Mucosa of descending colon (tissue), 3 donors: ENCODE results near the gene CNTRL. TPM values are rescaled to one million over a fixed set of nuclear protein-coding genes. Genes with fewer than 3 reads are reported as not detected.

Experiments
- ATAC-seq: fragments of 200-7000 bp; cut with Tn5 transposase; one replicate; pipeline ENCODE4 v1.9.1; 2020; ENCODE audit warnings: mild to moderate bottlenecking, moderate library complexity
- DNase-seq, 3 donors: peaks; one replicate each; pipeline ENCODE4 v3.0.0-alpha.2; 2020
- H3K36me3 ChIP-seq: fragments of 200-600 bp; one replicate; pipeline ENCODE4 v1.8.0; 2021; ENCODE audit warnings: low read depth, mild to moderate bottlenecking
- H3K4me1 ChIP-seq: fragments of 200-600 bp; one replicate; pipeline ENCODE4 v1.8.0; 2021; ENCODE audit warnings: low read depth, mild to moderate bottlenecking
- H3K4me3 ChIP-seq: fragments of 200-600 bp; one replicate; pipeline ENCODE4 v1.8.0; 2021; ENCODE audit warnings: mild to moderate bottlenecking
- H3K9me3 ChIP-seq: fragments of 200-600 bp; one replicate; pipeline ENCODE4 v1.8.0; 2021; ENCODE audit warnings: mild to moderate bottlenecking
- intact Hi-C, 2 donors: fragments of 100-400 bp; cut with DNase I in 1 of 2; cut with micrococcal nuclease in 1 of 2; formaldehyde crosslinking; loops; one replicate each; pipeline versions ENCODE4 v1.11.0 to v1.11.1; 2022; cut with DNase I, micrococcal nuclease
- total RNA-seq, 3 donors: library from RNA; stranded (reverse); fragmentation: NEBNext Ultra II Directional in 2 of 3; extraction: Animal tissue kit (Norgen Biotek cat#: 25700) in 2 of 3; gene quantifications; one replicate each; pipeline versions ENCODE4 v1.2.1 to v1.2.4, GENCODE V29; 2021 to 2023
- TF ChIP-seq, protein P1 (sequence below): fragments of 200-600 bp; IDR thresholded peaks from one replicate; pipeline ENCODE4 v1.8.0; 2022; ENCODE audit warnings: antibody characterized with exemption, mild to moderate bottlenecking
- donor health status: DM: no; HTN: no; CAD: no; lungs with moderate emphysema.
- donor health status: DM: no; HTN: no; CAD: no.
- donor health status: DM: no; HTN: yes; CAD: no.

CNTRL gene
- total RNA-seq, 3 donors from 2014 or later: 9.6 to 12.4 (median 9.7) TPM

DNA sequence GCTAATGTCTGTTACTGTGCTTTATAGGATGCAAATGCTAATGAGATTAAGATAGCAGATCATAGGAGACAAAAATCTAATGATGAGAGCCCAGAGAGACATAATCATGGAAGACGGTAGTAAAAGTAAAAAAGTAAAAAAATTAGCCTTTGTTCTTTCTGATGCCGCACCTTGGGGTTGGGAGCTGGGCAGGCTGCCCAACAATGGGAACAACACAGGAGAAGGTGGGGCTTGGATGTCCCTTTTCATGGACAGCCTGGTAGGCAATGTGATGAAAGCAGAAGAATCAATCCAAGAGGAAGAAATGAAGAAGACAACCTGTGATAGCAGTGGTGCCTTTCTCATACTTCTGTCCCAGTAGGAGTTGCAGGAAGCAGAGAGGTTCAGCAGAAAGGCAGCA, 69.7 kb downstream of the CNTRL start:
- Histone ChIP-seq H3K9me3 (no peaks in the 10 kb centered on the region), H3K4me3 (no peak overlapping the region), H3K4me1 (no peaks in the 10 kb centered on the region), H3K36me3 (no peaks in the 10 kb centered on the region)
- TF ChIP-seq, protein P1, sequence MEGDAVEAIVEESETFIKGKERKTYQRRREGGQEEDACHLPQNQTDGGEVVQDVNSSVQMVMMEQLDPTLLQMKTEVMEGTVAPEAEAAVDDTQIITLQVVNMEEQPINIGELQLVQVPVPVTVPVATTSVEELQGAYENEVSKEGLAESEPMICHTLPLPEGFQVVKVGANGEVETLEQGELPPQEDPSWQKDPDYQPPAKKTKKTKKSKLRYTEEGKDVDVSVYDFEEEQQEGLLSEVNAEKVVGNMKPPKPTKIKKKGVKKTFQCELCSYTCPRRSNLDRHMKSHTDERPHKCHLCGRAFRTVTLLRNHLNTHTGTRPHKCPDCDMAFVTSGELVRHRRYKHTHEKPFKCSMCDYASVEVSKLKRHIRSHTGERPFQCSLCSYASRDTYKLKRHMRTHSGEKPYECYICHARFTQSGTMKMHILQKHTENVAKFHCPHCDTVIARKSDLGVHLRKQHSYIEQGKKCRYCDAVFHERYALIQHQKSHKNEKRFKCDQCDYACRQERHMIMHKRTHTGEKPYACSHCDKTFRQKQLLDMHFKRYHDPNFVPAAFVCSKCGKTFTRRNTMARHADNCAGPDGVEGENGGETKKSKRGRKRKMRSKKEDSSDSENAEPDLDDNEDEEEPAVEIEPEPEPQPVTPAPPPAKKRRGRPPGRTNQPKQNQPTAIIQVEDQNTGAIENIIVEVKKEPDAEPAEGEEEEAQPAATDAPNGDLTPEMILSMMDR: no peak
- intact Hi-C loops: no loop called here
- peak; percentile 45 for ATAC-seq
- DNase-seq: peak in 2 of 3 donors; percentile 49 to 51

DNA sequence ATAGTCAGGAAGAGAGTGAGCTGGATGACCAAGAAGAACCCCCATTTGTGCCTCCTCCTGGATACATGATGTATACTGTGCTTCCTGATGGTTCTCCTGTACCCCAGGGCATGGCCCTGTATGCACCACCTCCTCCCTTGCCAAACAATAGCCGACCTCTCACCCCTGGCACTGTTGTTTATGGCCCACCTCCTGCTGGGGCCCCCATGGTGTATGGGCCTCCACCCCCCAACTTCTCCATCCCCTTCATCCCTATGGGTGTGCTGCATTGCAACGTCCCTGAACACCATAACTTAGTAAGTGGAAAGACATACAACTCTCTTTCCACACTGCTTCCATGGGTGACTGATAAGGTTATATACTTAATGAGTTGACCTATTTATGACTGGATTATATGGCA, 75.4 kb downstream of the CNTRL start:
- no peaks in the 10 kb centered on the region for H3K36me3 ChIP-seq
- TF ChIP-seq, protein P1: no peak
- intact Hi-C loops: no loop called here

DNA sequence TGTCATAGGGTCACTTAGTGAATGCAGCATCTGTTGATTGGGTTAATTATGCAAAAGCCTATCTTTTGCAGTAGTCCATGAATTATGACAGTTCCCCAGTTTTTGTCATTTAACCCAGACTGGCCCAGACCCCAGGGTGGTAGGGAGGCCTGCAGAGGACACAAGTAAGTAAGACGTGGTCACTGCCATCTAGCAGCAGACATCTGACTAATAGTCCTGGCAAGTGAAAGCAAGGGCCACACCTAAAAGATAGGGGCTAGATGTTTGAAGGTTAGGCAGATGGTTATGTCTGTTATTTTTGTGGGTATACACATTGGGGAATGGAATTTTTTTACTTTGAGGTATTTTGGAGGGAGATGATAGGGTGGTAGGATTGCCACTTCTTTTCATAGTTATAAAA, 78.9 kb downstream of the CNTRL start:
- intact Hi-C loops: no loop called here
- DNase-seq (no peak), ATAC-seq (no peak)
- H3K36me3 ChIP-seq: no peaks in the 10 kb centered on the region
- H3K4me1 ChIP-seq: no peaks in the 10 kb centered on the region
- TF ChIP-seq, protein P1: no peak
- no peak overlapping the region for H3K4me3 ChIP-seq
- no peaks in the 10 kb centered on the region for H3K9me3 ChIP-seq

More for the DNA sequence above, 75.4 kb downstream of the CNTRL start:
- ATAC-seq: no peak
- H3K4me1 ChIP-seq: no peaks in the 10 kb centered on the region
- DNase-seq: no peak
- H3K9me3 ChIP-seq: no peaks in the 10 kb centered on the region
- H3K4me3 ChIP-seq: no peak overlapping the region

DNA sequence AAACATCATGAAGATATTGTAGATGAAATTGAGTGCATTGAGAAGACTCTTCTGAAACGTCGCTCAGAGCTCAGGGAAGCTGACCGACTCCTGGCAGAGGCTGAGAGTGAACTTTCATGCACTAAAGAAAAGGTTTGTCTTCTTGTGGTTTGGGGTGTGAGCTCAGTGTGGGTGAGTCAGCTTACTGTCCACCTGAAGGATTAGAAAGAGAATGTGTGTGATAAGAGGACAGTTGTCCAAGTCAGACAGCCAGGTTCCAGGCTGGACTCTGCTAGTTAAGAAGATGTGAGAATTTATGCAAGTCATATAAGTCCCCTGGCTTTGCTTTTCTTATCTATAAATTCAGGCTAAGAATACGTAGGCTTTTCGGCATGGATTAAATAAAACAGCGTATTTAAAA, 80.0 kb downstream of the CNTRL start:
- no peaks in the 10 kb centered on the region for H3K36me3 ChIP-seq
- no peak overlapping the region for H3K4me3 ChIP-seq
- DNase-seq: no peak
- ATAC-seq: no peak
- intact Hi-C loops: no loop called here
- no peaks in the 10 kb centered on the region for H3K4me1 ChIP-seq
- no peaks in the 10 kb centered on the region for H3K9me3 ChIP-seq
- TF ChIP-seq, protein P1: no peak

DNA sequence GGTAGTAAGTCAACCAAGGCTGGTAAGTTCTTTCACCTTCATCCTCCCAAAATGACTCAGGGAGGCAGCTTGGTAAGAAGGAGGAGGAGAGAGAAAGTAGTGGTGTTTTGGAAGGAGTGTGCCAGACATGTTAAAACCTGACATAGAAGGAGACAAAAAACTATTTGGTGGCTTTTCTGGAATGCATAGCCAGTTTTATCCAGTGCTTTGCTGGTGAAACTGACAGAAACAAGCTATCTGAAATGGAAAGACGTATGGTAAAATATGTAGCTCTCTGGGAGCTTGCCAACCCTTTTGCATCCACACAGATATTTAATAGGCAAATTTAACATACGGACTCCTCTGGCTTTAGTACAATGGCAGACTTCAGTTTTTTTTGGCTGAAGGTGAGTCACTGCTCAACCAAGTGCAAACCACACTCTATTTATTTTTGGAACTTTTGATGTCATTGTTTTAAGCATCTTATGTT, 81.5 kb downstream of the CNTRL start:
- TF ChIP-seq, protein P1: no peak
- no peak for DNase-seq
- peak; percentile 43 for ATAC-seq
- no peak overlapping the region for H3K4me3 ChIP-seq
- H3K9me3 ChIP-seq: no peaks in the 10 kb centered on the region
- intact Hi-C loops: no loop called here
- no peaks in the 10 kb centered on the region for H3K4me1 ChIP-seq
- H3K36me3 ChIP-seq: no peaks in the 10 kb centered on the region

DNA sequence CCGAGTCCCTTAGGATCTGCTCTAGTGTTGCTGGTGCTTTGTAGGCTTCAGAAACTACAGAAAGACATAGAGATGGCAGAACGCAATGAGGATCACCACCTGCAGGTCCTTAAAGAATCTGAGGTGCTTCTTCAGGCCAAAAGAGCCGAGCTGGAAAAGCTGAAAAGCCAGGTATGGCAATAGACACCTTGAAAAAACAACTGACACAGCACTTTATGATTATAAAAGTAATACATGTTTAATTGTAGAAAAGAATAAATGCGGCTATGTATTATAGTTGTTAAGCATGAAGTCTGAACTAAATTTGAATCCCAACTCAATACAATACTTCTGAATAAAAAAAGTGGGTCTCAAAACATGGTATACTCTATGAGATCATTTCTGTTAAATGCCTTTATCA, 83.2 kb downstream of the CNTRL start:
- intact Hi-C loops: no loop called here
- DNase-seq (no peak), ATAC-seq (no peak)
- Histone ChIP-seq H3K4me1 (no peaks in the 10 kb centered on the region), H3K9me3 (no peaks in the 10 kb centered on the region), H3K36me3 (no peaks in the 10 kb centered on the region), H3K4me3 (no peak overlapping the region)
- TF ChIP-seq, protein P1: no peak
